ENCODE results near the gene ASCC1. TPM values are rescaled to one million over a fixed set of nuclear protein-coding genes. Genes with fewer than 3 reads are reported as not detected.
A peak's percentile ranks its signal among the peaks of the same experiment; 100 is the strongest.

ASCC1 gene
- total RNA-seq, 4 donors from 2014 or later, result 23.5 to 37.8 (median 29.8) TPM

- no peak for TF ChIP-seq EP300 (IDR thresholded peaks at IDR 0.05)
- Histone ChIP-seq H3K4me1 (peaks cover 98 to 100% (median 100%) of the 10 kb centered on the region in 4 donors), H3K4me3 (no peak overlapping the region), H3K9me3 (no peaks in the 10 kb centered on the region), H3K27ac (replicated peaks in 1 of 4) (peak overlapping the region; percentile 93 to 97 (median 94)), H3K27me3 (no peaks in the 10 kb centered on the region), H3K36me3 (no peaks in the 10 kb centered on the region)
- WGBS, result 11% methylated on average over 3 of the region's 3 CpGs
- no peak for DNase-seq (ENCODE audit: extremely low spot score)
- intact Hi-C loops (cut with DNase I), result no loop called here
Measured at GRCh38 chr10:72245949-72246525, 30.0 kb upstream of the ASCC1 start.

GRCh38 chr10:72244573-72245038 is 28.5 kb upstream of the ASCC1 start:
- peak overlapping the region; percentile 93 to 97 (median 94) for H3K27ac ChIP-seq (replicated peaks in 1 of 4)
- no peak for DNase-seq (ENCODE audit: extremely low spot score)
- H3K27me3 ChIP-seq, result no peaks in the 10 kb centered on the region
- no peak overlapping the region for H3K4me3 ChIP-seq
- no peaks in the 10 kb centered on the region for H3K9me3 ChIP-seq
- TF ChIP-seq POLR2A (IDR thresholded peaks at IDR 0.05; ENCODE audit: low read depth) (no peak), CTCF (IDR thresholded peaks at IDR 0.05) (no peak), POLR2AphosphoS5 (IDR thresholded peaks at IDR 0.05) (no peak), EP300 (IDR thresholded peaks at IDR 0.05) (no peak)
- intact Hi-C loops (cut with DNase I), result no loop called here
- peaks cover 83 to 89% (median 86%) of the 10 kb centered on the region in 4 donors for H3K4me1 ChIP-seq
- WGBS, result 53% methylated on average over 5 of the region's 5 CpGs
- no peaks in the 10 kb centered on the region for H3K36me3 ChIP-seq

- peak; percentile 93 for DNase-seq (ENCODE audit: extremely low spot score)
- no peaks in the 10 kb centered on the region for H3K36me3 ChIP-seq
- intact Hi-C loops (cut with DNase I), result no loop called here
- no peaks in the 10 kb centered on the region for H3K9me3 ChIP-seq
- peaks cover 77 to 89% (median 79%) of the 10 kb centered on the region in 4 donors for H3K4me1 ChIP-seq
- H3K4me3 ChIP-seq, result no peak overlapping the region
- no peaks in the 10 kb centered on the region for H3K27me3 ChIP-seq
- 53% methylated on average over 11 of the region's 11 CpGs for WGBS
- peak; percentile 61 for TF ChIP-seq EP300 (IDR thresholded peaks at IDR 0.05)
- TF ChIP-seq POLR2AphosphoS5 (IDR thresholded peaks at IDR 0.05), result peak; percentile 89 to 90
- peak; percentile 21 to 51 (median 45) for TF ChIP-seq CTCF (IDR thresholded peaks at IDR 0.05)
- TF ChIP-seq POLR2A (IDR thresholded peaks at IDR 0.05; ENCODE audit: low read depth), result no peak
- H3K27ac ChIP-seq (replicated peaks in 1 of 4), result peak overlapping the region; percentile 93 to 97 (median 94)
Measured at GRCh38 chr10:72243822-72244437, 27.9 kb upstream of the ASCC1 start.

GRCh38 chr10:72242675-72243074 is 26.6 kb upstream of the ASCC1 start:
- DNase-seq (ENCODE audit: extremely low spot score), result no peak
- 55% methylated on average over 4 of the region's 4 CpGs for WGBS
- intact Hi-C loops (cut with DNase I), result no loop called here
- peak overlapping the region; percentile 93 to 97 (median 94) for H3K27ac ChIP-seq (replicated peaks in 1 of 4)
- no peaks in the 10 kb centered on the region for H3K9me3 ChIP-seq
- H3K4me3 ChIP-seq, result no peak overlapping the region
- peaks cover 64 to 77% (median 67%) of the 10 kb centered on the region in 4 donors for H3K4me1 ChIP-seq
- no peaks in the 10 kb centered on the region for H3K27me3 ChIP-seq
- no peak for TF ChIP-seq EP300 (IDR thresholded peaks at IDR 0.05)
- TF ChIP-seq CTCF (IDR thresholded peaks at IDR 0.05), result no peak
- TF ChIP-seq POLR2A (IDR thresholded peaks at IDR 0.05; ENCODE audit: low read depth), result no peak
- TF ChIP-seq POLR2AphosphoS5 (IDR thresholded peaks at IDR 0.05), result peak; percentile 64 to 69
- H3K36me3 ChIP-seq, result peaks cover 0 to 3% (median under 1%) of the 10 kb centered on the region in 4 donors

GRCh38 chr10:72241691-72242252 is 25.7 kb upstream of the ASCC1 start:
- H3K27ac ChIP-seq (replicated peaks in 1 of 4), result peak overlapping the region; percentile 93 to 97 (median 94)
- 96% methylated on average over 8 of the region's 8 CpGs for WGBS
- TF ChIP-seq CTCF (IDR thresholded peaks at IDR 0.05) (no peak), POLR2AphosphoS5 (IDR thresholded peaks at IDR 0.05) (no peak), POLR2A (IDR thresholded peaks at IDR 0.05; ENCODE audit: low read depth) (no peak), EP300 (IDR thresholded peaks at IDR 0.05) (no peak)
- H3K36me3 ChIP-seq, result peaks cover 0 to 9% (median 4%) of the 10 kb centered on the region in 4 donors
- H3K4me3 ChIP-seq, result no peak overlapping the region
- no peaks in the 10 kb centered on the region for H3K9me3 ChIP-seq
- no peak for DNase-seq (ENCODE audit: extremely low spot score)
- H3K27me3 ChIP-seq, result no peaks in the 10 kb centered on the region
- intact Hi-C loops (cut with DNase I), result no loop called here
- peaks cover 55 to 68% (median 58%) of the 10 kb centered on the region in 4 donors for H3K4me1 ChIP-seq

Data from esophagus muscularis mucosa (tissue), 4 donors.